Fibroblast of lung (primary cell): ENCODE measurements around the gene TAF8.

Source experiments
- CTCF ChIP-seq, 2 donors: IDR thresholded peaks in 1 of 2; conservative IDR thresholded peaks in 1 of 2; 1 replicate in 1 of 2; 2 replicates in 1 of 2; pipeline ENCODE4 v1.5.1; 2011 to 2012; ENCODE audit warnings: low read length in 2 of 2, control low read depth in 1 of 2, inconsistent platforms in 1 of 2, low read depth in 1 of 2, mild to moderate bottlenecking in 1 of 2
- EZH2 ChIP-seq: IDR thresholded peaks from 2 replicates; pipeline ENCODE4 v1.5.1; 2012; ENCODE audit warnings: low read length, control low read depth, mild to moderate bottlenecking; ENCODE audit errors: missing control alignments

- no peak for TF ChIP-seq CTCF (conservative IDR thresholded peaks at IDR 0.05 in 1 of 2, IDR thresholded peaks at IDR 0.05 in 1 of 2; ENCODE audit: low read depth in 1 of 2, low read length in 2 of 2)
- no peak for TF ChIP-seq EZH2
Observed at GRCh38 chr6:42113936-42114636, 63.8 kb downstream of the TAF8 start.
